ENCODE measurements around the gene ARL10.

The ARL10 gene

GRCh38 chr5:176426876-176427275 is 61.6 kb downstream of the ARL10 start:
- H3K9me3 Mint-ChIP-seq, result peaks cover 43% of the 10 kb centered on the region
- no peak for TF ChIP-seq CTCF (IDR thresholded peaks at IDR 0.05)
- peaks cover 19% of the 10 kb centered on the region for H3K27me3 Mint-ChIP-seq (ENCODE audit: low read depth, poor library complexity)
- DNase-seq, result no peak
- no peak overlapping the region for H3K27ac Mint-ChIP-seq
- H3K4me3 Mint-ChIP-seq, result no peak overlapping the region
- H3K36me3 Mint-ChIP-seq (ENCODE audit: low read depth), result no peaks in the 10 kb centered on the region
- H3K4me1 Mint-ChIP-seq, result no peaks in the 10 kb centered on the region

- H3K27ac Mint-ChIP-seq, result no peak overlapping the region
- TF ChIP-seq CTCF (IDR thresholded peaks at IDR 0.05), result no peak
- no peak overlapping the region for H3K4me3 Mint-ChIP-seq
- no peaks in the 10 kb centered on the region for H3K4me1 Mint-ChIP-seq
- H3K36me3 Mint-ChIP-seq (ENCODE audit: low read depth), result peaks cover 5% of the 10 kb centered on the region
- no peak for DNase-seq
- peaks cover 24% of the 10 kb centered on the region for H3K27me3 Mint-ChIP-seq (ENCODE audit: low read depth, poor library complexity)
- peaks cover 41% of the 10 kb centered on the region for H3K9me3 Mint-ChIP-seq
These were observed 62.7 kb downstream of the ARL10 start for GRCh38 chr5:176427971-176428370.

GRCh38 chr5:176429972-176430371 is 64.7 kb downstream of the ARL10 start:
- Mint-ChIP-seq H3K4me1 (no peaks in the 10 kb centered on the region), H3K4me3 (no peak overlapping the region), H3K27me3 (ENCODE audit: low read depth, poor library complexity) (peaks cover 19% of the 10 kb centered on the region), H3K27ac (no peak overlapping the region), H3K9me3 (peaks cover 32% of the 10 kb centered on the region), H3K36me3 (ENCODE audit: low read depth) (peaks cover 5% of the 10 kb centered on the region)
- TF ChIP-seq CTCF (IDR thresholded peaks at IDR 0.05), result no peak
- DNase-seq, result no peak

All from nephron progenitor cell (in vitro differentiated cells).